Erythroblast (primary cell): ENCODE data around the gene POMP.

ENCODE experiments used
- GATA1 ChIP-seq: IDR thresholded peaks from 2 replicates; pipeline ENCODE4 v1.6.1; 2011; ENCODE audit warnings: low read depth, mild to moderate bottlenecking, control low read depth, low read length, moderate library complexity
- POLR2A ChIP-seq: IDR thresholded peaks from 2 replicates; pipeline ENCODE4 v1.6.1; 2011; ENCODE audit warnings: mild to moderate bottlenecking, low read length

GRCh38 chr13:28704919-28705318 lies 46.0 kb downstream of the POMP start:
- TF ChIP-seq POLR2A (no peak), GATA1 (no peak)
